ENCODE results near the gene SHOX.
"Not testable (repeated sequence)": the region's sequence is repeated elsewhere in the genome, so short reads cannot be mapped to it uniquely, and the experiment has no call there.

The SHOX gene

GRCh38 chrX:618761-619450, 11.7 kb upstream of the SHOX start:
- no peak for DNase-seq (ENCODE audit: low read depth)
- no peak for TF ChIP-seq CTCF (IDR thresholded peaks at IDR 0.05; ENCODE audit: low read depth, low read length, missing control alignments)
- no peak overlapping the region for H3K4me3 ChIP-seq (ENCODE audit: low read depth, low read length)

GRCh38 chrX:619451-619811, 11.2 kb upstream of the SHOX start:
- no peak overlapping the region for H3K4me3 ChIP-seq (ENCODE audit: low read depth, low read length)
- DNase-seq (ENCODE audit: low read depth): no peak
- no peak for TF ChIP-seq CTCF (IDR thresholded peaks at IDR 0.05; ENCODE audit: low read depth, low read length, missing control alignments)

- no peak for DNase-seq (ENCODE audit: low read depth)
- TF ChIP-seq CTCF (IDR thresholded peaks at IDR 0.05; ENCODE audit: low read depth, low read length, missing control alignments): no peak
- H3K4me3 ChIP-seq (ENCODE audit: low read depth, low read length): no peak overlapping the region
These were observed 10.6 kb upstream of the SHOX start for GRCh38 chrX:619812-620531.

- H3K4me3 ChIP-seq (ENCODE audit: low read depth, low read length): no peak overlapping the region
- no peak for DNase-seq (ENCODE audit: low read depth)
- no peak for TF ChIP-seq CTCF (IDR thresholded peaks at IDR 0.05; ENCODE audit: low read depth, low read length, missing control alignments)
These were observed 8.7 kb upstream of the SHOX start for GRCh38 chrX:621705-622503.

- not testable (repeated sequence) for H3K4me3 ChIP-seq (ENCODE audit: low read depth, low read length); DNase-seq (ENCODE audit: low read depth)
These were observed 7.8 kb upstream of the SHOX start for GRCh38 chrX:622802-623201.

- no peak overlapping the region for H3K4me3 ChIP-seq (ENCODE audit: low read depth, low read length)
- no peak for DNase-seq (ENCODE audit: low read depth)
- no peak for TF ChIP-seq CTCF (IDR thresholded peaks at IDR 0.05; ENCODE audit: low read depth, low read length, missing control alignments)
These were observed 7.4 kb upstream of the SHOX start for GRCh38 chrX:623268-623598.

- TF ChIP-seq CTCF (IDR thresholded peaks at IDR 0.05; ENCODE audit: low read depth, low read length, missing control alignments): no peak
These were observed 6.8 kb upstream of the SHOX start for GRCh38 chrX:623599-624315.

More at GRCh38 chrX:623599-624315, 6.8 kb upstream of the SHOX start:
- H3K4me3 ChIP-seq (ENCODE audit: low read depth, low read length): no peak overlapping the region
- no peak for DNase-seq (ENCODE audit: low read depth)

Data from GM12864 (cell line).